GM10847 (cell line): ENCODE data around the gene CAMSAP1.

Experiments
- POLR2A ChIP-seq: IDR thresholded peaks from 2 replicates; pipeline ENCODE4 v1.6.1; 2011; ENCODE audit not compliant: insufficient read length; ENCODE audit errors: extremely low read depth

Gene CAMSAP1

GRCh38 chr9:135906291-135907005 is 898 bp downstream of the CAMSAP1 start:
- TF ChIP-seq POLR2A, result no peak

- TF ChIP-seq POLR2A, result no peak
These were observed 1.7 kb downstream of the CAMSAP1 start for GRCh38 chr9:135905380-135906258.

GRCh38 chr9:135903786-135904520 is 3.4 kb downstream of the CAMSAP1 start:
- no peak for TF ChIP-seq POLR2A

GRCh38 chr9:135903358-135903656 is 4.0 kb downstream of the CAMSAP1 start:
- TF ChIP-seq POLR2A, result no peak

GRCh38 chr9:135902655-135903357 is 4.5 kb downstream of the CAMSAP1 start:
- no peak for TF ChIP-seq POLR2A

GRCh38 chr9:135901826-135902225 is 5.5 kb downstream of the CAMSAP1 start:
- TF ChIP-seq POLR2A, result no peak

- no peak for TF ChIP-seq POLR2A
These were observed 6.2 kb downstream of the CAMSAP1 start for GRCh38 chr9:135901031-135901758.

- TF ChIP-seq POLR2A, result no peak
These were observed 8.5 kb downstream of the CAMSAP1 start for GRCh38 chr9:135898634-135899407.

- TF ChIP-seq POLR2A, result no peak
These were observed 10.7 kb downstream of the CAMSAP1 start for GRCh38 chr9:135896626-135897025.

GRCh38 chr9:135896205-135896604 is 11.1 kb downstream of the CAMSAP1 start:
- no peak for TF ChIP-seq POLR2A

GRCh38 chr9:135895202-135895848 is 12.0 kb downstream of the CAMSAP1 start:
- TF ChIP-seq POLR2A, result no peak

- TF ChIP-seq POLR2A, result no peak
These were observed 14.2 kb downstream of the CAMSAP1 start for GRCh38 chr9:135893104-135893503.

GRCh38 chr9:135891027-135891631 is 16.2 kb downstream of the CAMSAP1 start:
- TF ChIP-seq POLR2A, result no peak
